KMS-11 (cell line): ENCODE measurements around the gene GSTM3.
"Not testable (repeated sequence)": the region's sequence is repeated elsewhere in the genome, so short reads cannot be mapped to it uniquely, and the experiment has no call there.

Experiments
- H2AFZ ChIP-seq: fragments of 200-600 bp; sonication (generic); 2 replicates; pipeline ENCODE4 v1.6.1; 2016; ENCODE audit warnings: antibody characterized with exemption, mixed run types, low read depth
- H3K27ac ChIP-seq: fragments of 200-600 bp; sonication (generic); 2 replicates; pipeline ENCODE4 v1.6.1; 2016; ENCODE audit warnings: mild to moderate bottlenecking, mixed run types
- H3K27me3 ChIP-seq: fragments of 200-600 bp; sonication (generic); 2 replicates; pipeline ENCODE4 v1.6.1; 2017; ENCODE audit warnings: mild to moderate bottlenecking, low read depth, mixed run types, moderate library complexity; ENCODE audit not compliant: insufficient read depth
- H3K36me3 ChIP-seq: fragments of 200-600 bp; sonication (generic); 2 replicates; pipeline ENCODE4 v1.6.1; 2017; ENCODE audit warnings: mild to moderate bottlenecking, mixed run types; ENCODE audit not compliant: insufficient read depth
- H3K4me1 ChIP-seq: fragments of 200-600 bp; sonication (generic); 2 replicates; pipeline ENCODE4 v1.6.1; 2016; ENCODE audit warnings: mild to moderate bottlenecking, low read depth, mixed run types; ENCODE audit not compliant: poor library complexity, severe bottlenecking
- H3K4me2 ChIP-seq: fragments of 200-600 bp; sonication (generic); 2 replicates; pipeline ENCODE4 v1.7.0; 2016; ENCODE audit warnings: mild to moderate bottlenecking, mixed run types
- H3K4me3 ChIP-seq: fragments of 200-600 bp; sonication (generic); IDR thresholded peaks from 2 replicates; pipeline ENCODE4 v1.6.1; 2017; ENCODE audit warnings: low read depth, low read length, mixed read lengths; ENCODE audit not compliant: insufficient read depth
- H3K79me2 ChIP-seq: fragments of 200-600 bp; sonication (generic); 2 replicates; pipeline ENCODE4 v1.6.1; 2016; ENCODE audit warnings: low read depth, mixed run types; ENCODE audit not compliant: insufficient read depth
- H3K9ac ChIP-seq: fragments of 200-600 bp; sonication (generic); 2 replicates; pipeline ENCODE4 v1.6.1; 2016; ENCODE audit warnings: mild to moderate bottlenecking, mixed run types
- H4K20me1 ChIP-seq: fragments of 200-600 bp; sonication (generic); 2 replicates; pipeline ENCODE4 v1.6.1; 2016; ENCODE audit warnings: mild to moderate bottlenecking, mixed run types; ENCODE audit not compliant: insufficient read depth
- CTCF ChIP-seq: fragments of 200-600 bp; sonication (generic); conservative IDR thresholded peaks from 2 replicates; pipeline ENCODE4 v1.6.1; 2017; ENCODE audit warnings: low read depth, mild to moderate bottlenecking, antibody characterized with exemption, low read length, moderate library complexity, mixed read lengths

The GSTM3 gene

DNA sequence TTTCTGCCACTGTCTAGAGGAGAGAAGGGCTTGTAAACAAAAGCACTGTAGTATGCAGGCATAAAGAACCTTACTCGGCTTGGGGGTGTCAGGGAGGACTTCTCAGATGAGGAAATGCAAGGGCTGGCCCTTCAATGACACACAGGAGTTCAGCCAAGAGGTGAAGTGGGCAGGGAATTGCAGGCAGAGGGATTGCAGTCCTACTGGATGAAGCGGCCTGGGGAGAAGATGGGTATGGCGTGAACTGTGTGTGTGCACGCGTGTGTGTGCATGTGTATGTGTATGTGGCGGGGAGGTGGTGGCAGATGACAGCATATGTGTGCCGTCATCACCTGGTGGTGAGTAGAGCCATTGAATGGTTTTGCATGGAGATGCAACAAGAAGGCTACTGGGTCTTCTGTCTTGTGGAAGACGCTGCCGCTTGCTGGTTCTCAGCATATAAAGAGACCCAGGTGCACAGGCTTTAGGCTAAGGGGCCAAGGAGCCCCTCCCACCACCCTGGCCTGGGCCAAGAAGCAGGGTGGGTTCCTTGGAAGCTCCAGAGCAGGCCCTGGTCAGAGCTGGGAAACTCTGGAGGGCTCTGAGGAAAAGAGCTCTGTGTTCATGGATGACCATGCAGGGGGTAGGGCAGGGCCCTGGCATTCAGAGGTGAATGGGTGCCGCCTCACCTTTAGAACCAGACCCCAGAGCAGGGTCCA is 26.9 kb upstream of the GSTM3 start:
- H4K20me1 ChIP-seq = no peaks in the 10 kb centered on the region
- no peaks in the 10 kb centered on the region for H3K79me2 ChIP-seq
- H3K4me2 ChIP-seq = no peak overlapping the region
- H3K36me3 ChIP-seq = no peaks in the 10 kb centered on the region
- no peak overlapping the region for H3K9ac ChIP-seq
- no peaks in the 10 kb centered on the region for H3K4me1 ChIP-seq
- no peaks in the 10 kb centered on the region; the same call in 1 of the 2 replicates for H3K27me3 ChIP-seq
- no peak overlapping the region for H3K27ac ChIP-seq
- H3K4me3 ChIP-seq = no peak overlapping the region
- no peak overlapping the region for H2AFZ ChIP-seq
- TF ChIP-seq CTCF = no peak

- not testable (repeated sequence) for H3K27ac ChIP-seq, H3K27me3 ChIP-seq, H3K4me1 ChIP-seq, H4K20me1 ChIP-seq, H3K4me2 ChIP-seq, H3K36me3 ChIP-seq, H2AFZ ChIP-seq, H3K79me2 ChIP-seq, H3K9ac ChIP-seq, H3K4me3 ChIP-seq
Measured at GRCh38 chr1:109766991-109767636, 26.3 kb upstream of the GSTM3 start.

- H2AFZ ChIP-seq = no peak overlapping the region
- no peak for TF ChIP-seq CTCF
- H3K9ac ChIP-seq = no peak overlapping the region
- H3K4me3 ChIP-seq = no peak overlapping the region
- H3K4me2 ChIP-seq = no peak overlapping the region
- no peaks in the 10 kb centered on the region for H3K36me3 ChIP-seq
- H3K79me2 ChIP-seq = no peaks in the 10 kb centered on the region
- H4K20me1 ChIP-seq = no peaks in the 10 kb centered on the region
- no peak overlapping the region for H3K27ac ChIP-seq
- no peaks in the 10 kb centered on the region for H3K4me1 ChIP-seq
- H3K27me3 ChIP-seq = no peaks in the 10 kb centered on the region; the same call in 1 of the 2 replicates
Measured at GRCh38 chr1:109765896-109766615, 25.2 kb upstream of the GSTM3 start.

DNA sequence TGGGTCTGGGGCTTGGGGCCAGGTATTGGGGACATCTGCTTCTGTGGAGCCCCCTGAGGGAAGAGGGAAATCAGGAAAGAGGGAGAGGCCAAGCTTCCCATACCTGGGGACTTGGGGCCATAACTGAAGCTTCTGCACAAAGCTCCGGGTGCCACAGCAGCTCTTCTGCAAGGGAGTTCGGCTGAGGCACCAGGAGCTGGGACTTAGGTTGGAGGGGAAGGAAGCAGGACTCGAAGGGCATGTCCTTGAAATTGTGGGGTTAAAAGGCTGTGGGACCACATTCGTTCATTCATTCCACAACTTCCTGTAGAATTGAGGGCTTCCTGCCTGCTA is 24.6 kb upstream of the GSTM3 start:
- H3K4me1 ChIP-seq = no peaks in the 10 kb centered on the region
- H3K36me3 ChIP-seq = no peaks in the 10 kb centered on the region
- H3K27me3 ChIP-seq = no peaks in the 10 kb centered on the region; the same call in 1 of the 2 replicates
- H3K9ac ChIP-seq = no peak overlapping the region
- no peak overlapping the region for H3K4me3 ChIP-seq
- no peak for TF ChIP-seq CTCF
- no peak overlapping the region for H3K4me2 ChIP-seq
- H3K27ac ChIP-seq = no peak overlapping the region
- H3K79me2 ChIP-seq = no peaks in the 10 kb centered on the region
- no peak overlapping the region for H2AFZ ChIP-seq
- H4K20me1 ChIP-seq = no peaks in the 10 kb centered on the region
